ENCODE measurements around the gene YBEY. TPM values are rescaled to one million over a fixed set of nuclear protein-coding genes. Genes with fewer than 3 reads are reported as not detected.

The YBEY gene
- total RNA-seq, 4 donors from 2014 or later = 5.3 to 32.6 (median 17.5) TPM

GRCh38 chr21:46244602-46245001, 41.5 kb upstream of the YBEY start:
- H3K27ac ChIP-seq = no peak overlapping the region
- peaks cover 0 to 96% (median 0%) of the 10 kb centered on the region in 3 donors for H3K36me3 ChIP-seq
- DNase-seq = no peak
- no peak overlapping the region for H3K4me3 ChIP-seq
- no peak for TF ChIP-seq CTCF (IDR thresholded peaks at IDR 0.05)
- TF ChIP-seq POLR2A (IDR thresholded peaks at IDR 0.05) = no peak
- H3K9me3 ChIP-seq = no peaks in the 10 kb centered on the region
- H3K4me1 ChIP-seq = no peaks in the 10 kb centered on the region
- no peaks in the 10 kb centered on the region for H3K27me3 ChIP-seq

- Histone ChIP-seq H3K27ac (no peak overlapping the region), H3K4me1 (no peaks in the 10 kb centered on the region), H3K27me3 (no peaks in the 10 kb centered on the region), H3K9me3 (no peaks in the 10 kb centered on the region), H3K36me3 (peaks cover 0 to 94% (median 0%) of the 10 kb centered on the region in 3 donors), H3K4me3 (no peak overlapping the region)
- no peak for DNase-seq
- TF ChIP-seq POLR2A (IDR thresholded peaks at IDR 0.05) (no peak), CTCF (IDR thresholded peaks at IDR 0.05) (no peak)
These were observed 40.8 kb upstream of the YBEY start for GRCh38 chr21:46245213-46245915.

- no peaks in the 10 kb centered on the region for H3K27me3 ChIP-seq
- no peak overlapping the region for H3K27ac ChIP-seq
- H3K4me1 ChIP-seq = no peaks in the 10 kb centered on the region
- H3K36me3 ChIP-seq = peaks cover 0 to 94% (median 0%) of the 10 kb centered on the region in 3 donors
- no peak overlapping the region for H3K4me3 ChIP-seq
- DNase-seq = no peak
- TF ChIP-seq CTCF (IDR thresholded peaks at IDR 0.05) (no peak), POLR2A (IDR thresholded peaks at IDR 0.05) (no peak)
- H3K9me3 ChIP-seq = no peaks in the 10 kb centered on the region
These were observed 39.8 kb upstream of the YBEY start for GRCh38 chr21:46246345-46246744.

GRCh38 chr21:46247699-46248421, 38.3 kb upstream of the YBEY start:
- Histone ChIP-seq H3K27me3 (no peaks in the 10 kb centered on the region), H3K27ac (no peak overlapping the region), H3K4me3 (no peak overlapping the region), H3K9me3 (no peaks in the 10 kb centered on the region), H3K4me1 (no peaks in the 10 kb centered on the region), H3K36me3 (peaks cover 0 to 93% (median 0%) of the 10 kb centered on the region in 3 donors)
- no peak for TF ChIP-seq CTCF (IDR thresholded peaks at IDR 0.05)
- no peak for TF ChIP-seq POLR2A (IDR thresholded peaks at IDR 0.05)
- DNase-seq = no peak

- Histone ChIP-seq H3K27ac (no peak overlapping the region), H3K9me3 (no peaks in the 10 kb centered on the region), H3K27me3 (no peaks in the 10 kb centered on the region), H3K4me3 (no peak overlapping the region), H3K36me3 (peaks cover 0 to 93% (median 0%) of the 10 kb centered on the region in 3 donors), H3K4me1 (no peaks in the 10 kb centered on the region)
- TF ChIP-seq POLR2A (IDR thresholded peaks at IDR 0.05) (no peak), CTCF (IDR thresholded peaks at IDR 0.05) (no peak)
- DNase-seq = no peak
These were observed 37.7 kb upstream of the YBEY start for GRCh38 chr21:46248422-46248782.

Data from Peyer's patch (tissue), 4 donors.